NB4 (cell line): ENCODE measurements around the gene CDKAL1.

Experiments
- CTCF ChIP-seq: IDR thresholded peaks from one replicate; pipeline ENCODE4 v1.5.1; 2012; ENCODE audit warnings: low read depth, low read length
- MAX ChIP-seq: IDR thresholded peaks from 2 replicates; pipeline ENCODE4 v1.6.1; 2011; ENCODE audit warnings: low read depth, low read length
- POLR2A ChIP-seq: IDR thresholded peaks from 2 replicates; pipeline ENCODE4 v1.6.1; 2011; ENCODE audit warnings: mild to moderate bottlenecking; ENCODE audit not compliant: insufficient read length; ENCODE audit errors: extremely low read depth

GRCh38 chr6:20538131-20538662, 3.9 kb downstream of the CDKAL1 start:
- TF ChIP-seq POLR2A, result no peak
- TF ChIP-seq CTCF, result no peak
- no peak for TF ChIP-seq MAX
